B cell (primary cell): ENCODE results near the gene NAV2.

ENCODE experiments used
- CTCF ChIP-seq: fragments of 200-600 bp; IDR thresholded peaks from one replicate; pipeline ENCODE4 v1.8.0; 2022; ENCODE audit warnings: antibody characterized with exemption, mild to moderate bottlenecking
- EZH2 ChIP-seq: IDR thresholded peaks from 2 replicates; pipeline ENCODE4 v1.6.1; 2012; ENCODE audit warnings: borderline replicate concordance, low read depth, mild to moderate bottlenecking, moderate library complexity, low read length; ENCODE audit not compliant: insufficient read depth, poor library complexity, severe bottlenecking

- no peak for TF ChIP-seq EZH2
- no peak for TF ChIP-seq CTCF
Measured at GRCh38 chr11:20090654-20091374, 378.2 kb downstream of the NAV2 start.
